AG09319 (cell line): ENCODE results near the gene PROCA1.
"Not testable (repeated sequence)": the region's sequence is repeated elsewhere in the genome, so short reads cannot be mapped to it uniquely, and the experiment has no call there.

Source experiments
- DNase-seq: peaks from one replicate; pipeline ENCODE4 v3.0.0-alpha.2; 2010; ENCODE audit warnings: low read depth; ENCODE audit errors: extremely low read depth
- TF ChIP-seq, protein P1 (sequence below): IDR thresholded peaks from 2 replicates; pipeline ENCODE4 v1.5.1; 2011; ENCODE audit warnings: low read depth, mild to moderate bottlenecking, inconsistent platforms, low read length, moderate library complexity

The PROCA1 gene

GRCh38 chr17:28741358-28742349 lies 30.0 kb upstream of the PROCA1 start:
- no peak for DNase-seq
- TF ChIP-seq, protein P1, sequence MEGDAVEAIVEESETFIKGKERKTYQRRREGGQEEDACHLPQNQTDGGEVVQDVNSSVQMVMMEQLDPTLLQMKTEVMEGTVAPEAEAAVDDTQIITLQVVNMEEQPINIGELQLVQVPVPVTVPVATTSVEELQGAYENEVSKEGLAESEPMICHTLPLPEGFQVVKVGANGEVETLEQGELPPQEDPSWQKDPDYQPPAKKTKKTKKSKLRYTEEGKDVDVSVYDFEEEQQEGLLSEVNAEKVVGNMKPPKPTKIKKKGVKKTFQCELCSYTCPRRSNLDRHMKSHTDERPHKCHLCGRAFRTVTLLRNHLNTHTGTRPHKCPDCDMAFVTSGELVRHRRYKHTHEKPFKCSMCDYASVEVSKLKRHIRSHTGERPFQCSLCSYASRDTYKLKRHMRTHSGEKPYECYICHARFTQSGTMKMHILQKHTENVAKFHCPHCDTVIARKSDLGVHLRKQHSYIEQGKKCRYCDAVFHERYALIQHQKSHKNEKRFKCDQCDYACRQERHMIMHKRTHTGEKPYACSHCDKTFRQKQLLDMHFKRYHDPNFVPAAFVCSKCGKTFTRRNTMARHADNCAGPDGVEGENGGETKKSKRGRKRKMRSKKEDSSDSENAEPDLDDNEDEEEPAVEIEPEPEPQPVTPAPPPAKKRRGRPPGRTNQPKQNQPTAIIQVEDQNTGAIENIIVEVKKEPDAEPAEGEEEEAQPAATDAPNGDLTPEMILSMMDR = no peak

- TF ChIP-seq, protein P1 = no peak
- DNase-seq = no peak
These were observed 29.0 kb upstream of the PROCA1 start for GRCh38 chr17:28740406-28741357.

- DNase-seq = no peak
- TF ChIP-seq, protein P1 = no peak
These were observed 27.1 kb upstream of the PROCA1 start for GRCh38 chr17:28738680-28739384.

GRCh38 chr17:28737770-28738679 lies 26.3 kb upstream of the PROCA1 start:
- TF ChIP-seq, protein P1 = no peak
- DNase-seq = no peak

DNA sequence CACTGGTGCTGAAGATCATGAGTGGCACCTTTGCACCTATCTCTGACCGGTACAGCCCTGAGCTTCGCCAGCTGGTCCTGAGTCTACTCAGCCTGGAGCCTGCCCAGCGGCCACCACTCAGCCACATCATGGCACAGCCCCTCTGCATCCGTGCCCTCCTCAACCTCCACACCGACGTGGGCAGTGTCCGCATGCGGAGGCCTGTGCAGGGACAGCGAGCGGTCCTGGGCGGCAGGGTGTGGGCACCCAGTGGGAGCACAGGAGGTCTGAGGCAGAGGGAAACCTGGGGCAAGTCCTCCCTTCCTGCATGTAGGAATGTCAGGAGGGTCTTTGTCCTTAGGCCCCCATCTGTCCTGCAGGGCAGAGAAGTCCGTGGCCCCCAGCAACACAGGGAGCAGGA lies 25.6 kb upstream of the PROCA1 start:
- no peak for DNase-seq
- TF ChIP-seq, protein P1 = no peak

DNA sequence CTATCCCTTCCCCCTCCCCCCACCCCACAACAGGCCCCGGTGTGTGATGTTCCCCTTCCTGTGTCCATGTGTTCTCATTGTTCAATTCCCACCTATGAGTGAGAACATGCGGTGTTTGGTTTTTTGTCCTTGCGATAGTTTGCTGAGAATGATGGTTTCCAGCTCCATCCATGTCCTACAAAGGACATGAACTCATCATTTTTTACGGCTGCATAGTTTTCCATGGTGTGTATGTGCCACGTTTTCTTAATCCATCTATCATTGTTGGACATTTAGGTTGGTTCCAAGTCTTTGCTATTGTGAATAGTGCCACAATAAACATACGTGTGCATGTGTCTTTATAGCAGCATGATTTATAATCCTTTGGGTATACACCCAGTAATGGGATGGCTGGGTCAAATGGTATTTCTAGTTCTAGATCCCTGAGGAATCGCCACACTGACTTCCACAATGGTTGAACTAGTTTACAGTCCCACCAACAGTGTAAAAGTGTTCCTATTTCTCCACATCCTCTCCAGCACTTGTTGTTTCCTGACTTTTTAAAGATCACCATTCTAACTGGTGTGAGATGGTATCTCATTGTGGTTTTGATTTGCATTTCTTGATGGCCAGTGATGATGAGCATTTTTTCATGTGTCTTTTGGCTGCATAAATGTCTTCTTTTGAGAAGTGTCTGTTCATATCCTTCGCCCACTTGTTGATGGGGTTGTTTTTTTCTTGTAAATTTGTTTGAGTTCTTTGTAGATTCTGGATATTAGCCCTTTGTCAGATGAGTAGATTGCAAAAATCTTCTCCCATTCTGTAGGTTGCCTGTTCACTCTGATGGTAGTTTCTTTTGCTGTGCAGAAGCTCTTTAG lies 24.5 kb upstream of the PROCA1 start:
- DNase-seq = not testable (repeated sequence)
